H1 (cell line): ENCODE results near the gene GMCL2. TPM values are rescaled to one million over a fixed set of nuclear protein-coding genes. Genes with fewer than 3 reads are reported as not detected.

ENCODE experiments used
- CTCF ChIA-PET: fragments of 300-600 bp; sonication (Branson Sonifier 250); formaldehyde crosslinking; loops from one replicate; lab custom pipeline; 2021; ENCODE audit not compliant: partially characterized antibody; lab: Charles Lee
- POLR2A ChIA-PET: fragments of 300-600 bp; sonication (Branson Sonifier 250); formaldehyde crosslinking; loops from one replicate; lab custom pipeline; 2021; ENCODE audit warnings: inconsistent platforms; ENCODE audit not compliant: partially characterized antibody; lab: Charles Lee
- DNase-seq, 2 experiments: peaks; one replicate each; pipeline versions ENCODE4 v3.0.0 to v3.0.0-alpha.2; 2010 to 2022; ENCODE audit warnings: low spot score in 2 of 2, low read depth in 1 of 2, mixed read lengths in 1 of 2
- FAIRE-seq: peaks from 2 replicates; lab custom pipeline; 2011; peaks lifted over from hg19 to GRCh38; lab: Jason Lieb, UNC
- H2AFZ ChIP-seq: 2 replicates; pipeline ENCODE4 v1.8.1; 2012; ENCODE audit warnings: low read length, inconsistent platforms
- H2AK5ac ChIP-seq: 2 replicates; pipeline ENCODE4 v1.6.1; 2013; ENCODE audit warnings: low read depth, low read length
- H2BK120ac ChIP-seq: replicated peaks from 2 replicates; pipeline ENCODE3; 2013; ENCODE audit warnings: low read depth, low read length, inconsistent platforms
- H2BK12ac ChIP-seq: 2 replicates; pipeline ENCODE4 v1.6.1; 2013; ENCODE audit warnings: low read depth, low read length
- H2BK15ac ChIP-seq: 2 replicates; pipeline ENCODE4 v1.6.1; 2013; ENCODE audit warnings: low read length
- H2BK20ac ChIP-seq: 2 replicates; pipeline ENCODE4 v1.6.1; 2013; ENCODE audit warnings: low read length
- H2BK5ac ChIP-seq: 2 replicates; pipeline ENCODE4 v1.6.1; 2013; ENCODE audit warnings: low read depth, low read length
- H3K14ac ChIP-seq: 2 replicates; pipeline ENCODE4 v1.6.1; 2013; ENCODE audit warnings: inconsistent platforms; ENCODE audit not compliant: insufficient read length
- H3K18ac ChIP-seq: 2 replicates; pipeline ENCODE4 v1.6.1; 2013; ENCODE audit warnings: low read length; ENCODE audit errors: extremely low read depth
- H3K23ac ChIP-seq: 2 replicates; pipeline ENCODE4 v1.6.1; 2013; ENCODE audit warnings: inconsistent platforms; ENCODE audit not compliant: insufficient read length
- H3K23me2 ChIP-seq: 2 replicates; pipeline ENCODE4 v1.6.1; 2013; ENCODE audit warnings: low read depth, low read length
- H3K27ac ChIP-seq: 2 replicates; pipeline ENCODE4 v1.6.1; 2011; ENCODE audit warnings: low read depth, low read length, inconsistent platforms
- H3K27me3 ChIP-seq, 4 experiments: replicated peaks in 1 of 4; 1 replicate in 1 of 4; 2 replicates in 3 of 4; pipeline versions ENCODE4 v1.6.1 to v1.8.1; 2011 to 2013; ENCODE audit warnings: low read length in 3 of 4, mild to moderate bottlenecking in 3 of 4, inconsistent platforms in 2 of 4, mixed read lengths in 2 of 4, moderate library complexity in 1 of 4; ENCODE audit not compliant: control insufficient read depth in 3 of 4, insufficient read depth in 3 of 4; ENCODE audit errors: extremely low read depth in 1 of 4
- H3K36me3 ChIP-seq, 4 experiments: 2 replicates each; pipeline versions ENCODE4 v1.6.1 to v1.8.1; 2011 to 2013; ENCODE audit warnings: mild to moderate bottlenecking in 4 of 4, low read length in 3 of 4, moderate library complexity in 2 of 4, control low read depth in 1 of 4, inconsistent platforms in 1 of 4; ENCODE audit not compliant: insufficient read depth in 4 of 4, control insufficient read depth in 2 of 4
- H3K4ac ChIP-seq: replicated peaks from 2 replicates; pipeline ENCODE3; 2013; ENCODE audit warnings: low read length, low read depth, mixed read lengths, inconsistent platforms; ENCODE audit not compliant: insufficient read length
- H3K4me1 ChIP-seq, 4 experiments: replicated peaks in 1 of 4; 1 replicate in 1 of 4; 2 replicates in 3 of 4; pipeline versions ENCODE4 v1.6.1 to v1.8.1; 2011 to 2013; ENCODE audit warnings: low read length in 3 of 4, inconsistent platforms in 2 of 4, mixed read lengths in 1 of 4; ENCODE audit not compliant: insufficient read depth in 4 of 4, control insufficient read depth in 3 of 4
- H3K4me2 ChIP-seq, 2 experiments: 2 replicates each; pipeline versions ENCODE4 v1.6.1 to v1.8.1; 2011 to 2013; ENCODE audit warnings: low read depth in 2 of 2, low read length in 2 of 2, control low read depth in 1 of 2, inconsistent platforms in 1 of 2, mild to moderate bottlenecking in 1 of 2; ENCODE audit not compliant: insufficient read depth in 1 of 2
- H3K4me3 ChIP-seq, 4 experiments: fragments of 200-600, 300-600 bp in 1 of 4; sonication (generic), shearing (Covaris generic), sonication (Bioruptor Twin) in 1 of 4; 2 replicates each; pipeline versions ENCODE4 v1.5.1 to v1.8.1; 2011 to 2016; ENCODE audit warnings: low read length in 4 of 4, low read depth in 3 of 4, control low read depth in 2 of 4, inconsistent platforms in 2 of 4, mild to moderate bottlenecking in 2 of 4, mixed read lengths in 1 of 4, moderate library complexity in 1 of 4; ENCODE audit not compliant: insufficient read depth in 2 of 4; ENCODE audit errors: extremely low read depth in 1 of 4
- H3K56ac ChIP-seq: replicated peaks from 2 replicates; pipeline ENCODE3; 2013; ENCODE audit warnings: low read depth, mild to moderate bottlenecking, mixed read lengths, low read length, inconsistent platforms; ENCODE audit not compliant: insufficient read length
- H3K79me1 ChIP-seq: 2 replicates; pipeline ENCODE4 v1.6.1; 2013; ENCODE audit warnings: low read depth, low read length, control low read depth
- H3K79me2 ChIP-seq, 2 experiments: 2 replicates each; pipeline versions ENCODE4 v1.6.1 to v1.8.1; 2012 to 2013; ENCODE audit warnings: low read length in 2 of 2, mild to moderate bottlenecking in 2 of 2, inconsistent platforms in 1 of 2; ENCODE audit not compliant: insufficient read depth in 2 of 2, control insufficient read depth in 1 of 2
- H3K9ac ChIP-seq, 4 experiments: replicated peaks in 1 of 4; 1 replicate in 1 of 4; 2 replicates in 3 of 4; pipeline versions ENCODE4 v1.6.1 to v1.8.1; 2011 to 2013; ENCODE audit warnings: low read depth in 3 of 4, low read length in 3 of 4, control low read depth in 2 of 4, mild to moderate bottlenecking in 2 of 4, moderate library complexity in 2 of 4, inconsistent platforms in 1 of 4; ENCODE audit errors: extremely low read depth in 1 of 4
- H3K9me3 ChIP-seq, 2 experiments: 2 replicates each; pipeline versions ENCODE4 v1.6.1 to v1.8.1; 2012 to 2013; ENCODE audit warnings: mild to moderate bottlenecking in 2 of 2, moderate library complexity in 2 of 2, control low read depth in 1 of 2, inconsistent platforms in 1 of 2, low read depth in 1 of 2, low read length in 1 of 2, mixed read lengths in 1 of 2; ENCODE audit not compliant: insufficient read depth in 2 of 2
- H4K20me1 ChIP-seq, 2 experiments: replicated peaks in 1 of 2; 2 replicates each; pipeline versions ENCODE3 to v1.8.1; 2011 to 2013; ENCODE audit warnings: inconsistent platforms in 2 of 2, low read length in 2 of 2, mild to moderate bottlenecking in 1 of 2; ENCODE audit not compliant: insufficient read depth in 2 of 2, control insufficient read depth in 1 of 2
- H4K5ac ChIP-seq: 2 replicates; pipeline ENCODE4 v1.6.1; 2013; ENCODE audit warnings: low read length, low read depth, mixed read lengths, inconsistent platforms; ENCODE audit not compliant: insufficient read length
- H4K8ac ChIP-seq: 2 replicates; pipeline ENCODE4 v1.8.0; 2013; ENCODE audit warnings: mild to moderate bottlenecking, moderate library complexity, low read length, inconsistent platforms; ENCODE audit not compliant: insufficient read depth; ENCODE audit errors: extremely low read depth
- H4K91ac ChIP-seq: replicated peaks from 2 replicates; pipeline ENCODE3; 2013; ENCODE audit warnings: low read length, mixed read lengths, inconsistent platforms; ENCODE audit not compliant: insufficient read length
- ATF3 ChIP-seq: IDR thresholded peaks from 2 replicates; pipeline ENCODE4 v1.6.1; 2011; ENCODE audit warnings: low read depth, mild to moderate bottlenecking, low read length; ENCODE audit not compliant: insufficient read depth
- CBX5 ChIP-seq: fragments of 300-800, 300-1000 bp; sonication (generic); IDR thresholded peaks from 2 replicates; pipeline ENCODE4 v1.7.1; 2016; ENCODE audit warnings: antibody characterized with exemption, low read length, low read depth
- HDAC2 ChIP-seq, 2 experiments: fragments of 300-600 bp in 1 of 2; sonication (generic) in 1 of 2; IDR thresholded peaks; 2 replicates each; pipeline ENCODE4 v1.6.1; 2011 to 2012; ENCODE audit warnings: low read depth in 2 of 2, low read length in 2 of 2, mild to moderate bottlenecking in 2 of 2, moderate library complexity in 2 of 2, borderline replicate concordance in 1 of 2, inconsistent platforms in 1 of 2
- HDAC6 ChIP-seq: IDR thresholded peaks from one replicate; pipeline ENCODE4 v1.7.1; 2012; ENCODE audit warnings: low read depth, mild to moderate bottlenecking, inconsistent platforms, low read length, moderate library complexity
- KDM1A ChIP-seq: fragments of 200-600, 300-600 bp; sonication (generic); IDR thresholded peaks from 2 replicates; pipeline ENCODE4 v1.7.1; 2016; ENCODE audit warnings: mild to moderate bottlenecking, low read length, borderline replicate concordance
- POLR2A ChIP-seq, 2 experiments: IDR thresholded peaks; 1 replicate in 1 of 2; 2 replicates in 1 of 2; pipeline ENCODE4 v1.6.1; 2011; ENCODE audit warnings: low read depth in 2 of 2, low read length in 2 of 2, mild to moderate bottlenecking in 2 of 2; ENCODE audit errors: control extremely low read depth in 1 of 2
- RXRA ChIP-seq: IDR thresholded peaks from 2 replicates; pipeline ENCODE4 v1.6.1; 2011; ENCODE audit warnings: low read depth, mild to moderate bottlenecking, low read length, moderate library complexity; ENCODE audit not compliant: insufficient read depth
- SIN3A ChIP-seq, 2 experiments: IDR thresholded peaks in 1 of 2; conservative IDR thresholded peaks in 1 of 2; 2 replicates each; pipeline ENCODE4 v1.6.1; 2011 to 2012; ENCODE audit warnings: low read length in 2 of 2, improper control_type of control experiment in 1 of 2, low read depth in 1 of 2, mild to moderate bottlenecking in 1 of 2
- SIRT6 ChIP-seq: IDR thresholded peaks from one replicate; pipeline ENCODE4 v1.7.1; 2012; ENCODE audit warnings: low read length, inconsistent platforms
- SP4 ChIP-seq: IDR thresholded peaks from 2 replicates; pipeline ENCODE4 v1.6.1; 2012; ENCODE audit warnings: low read length, inconsistent platforms
- TAF7 ChIP-seq: optimal IDR thresholded peaks from 2 replicates; pipeline ENCODE3; 2011; ENCODE audit warnings: low read depth, mild to moderate bottlenecking, inconsistent platforms, low read length, moderate library complexity, borderline replicate concordance
- WGBS, 2 experiments: shearing (Covaris generic) in 1 of 2; methylation state at CpG; one replicate each; pipeline versions ENCODE4 v1.1.6 to v1.1.7; 2013 to 2015; ENCODE audit warnings: low lambda C conversion rate in 2 of 2, mixed read lengths in 2 of 2, inconsistent platforms in 1 of 2, low coverage in 1 of 2, missing lambda C conversion rate in 1 of 2; ENCODE audit not compliant: insufficient replicate concordance in 2 of 2, insufficient coverage in 1 of 2, insufficient read length in 1 of 2; ENCODE audit errors: extremely low coverage in 1 of 2, missing lambda C conversion rate in 1 of 2; 5-methylcytosine and 5-hydroxymethylcytosine counted together
- polyA plus RNA-seq, 7 experiments: library from polyadenylated mRNA; depleted of rRNA in 3 of 7; stranded (reverse) in 5 of 7; unstranded in 2 of 7; fragments of >200 nt in 5 of 7; fragments of 200-250 nt in 2 of 7; gene quantifications; 1 replicate in 5 of 7; 2 replicates in 1 of 7; 4 replicates in 1 of 7; pipeline versions ENCODE4 v1.2.1 to v1.2.3, GENCODE V29; 2011 to 2013; ENCODE audit warnings: missing spikeins in 2 of 7, mixed read lengths in 2 of 7
- total RNA-seq: library from RNA; stranded (reverse); fragmentation: NEBNext Ultra II Directional; extraction: Animal tissue kit (Norgen Biotek cat#: 25700); gene quantifications from 2 replicates; pipeline ENCODE4 v1.2.1, GENCODE V29; 2021
- TF ChIP-seq, protein P1 (sequence below): IDR thresholded peaks from 2 replicates; pipeline ENCODE4 v1.6.1; 2012; ENCODE audit warnings: inconsistent platforms

Gene GMCL2
- total and polyA plus RNA-seq, 2 of the 8 experiments (the other 6 are each of a cell fraction or from before 2014, with no cell fraction given): 0.13 TPM; not detected in 1

DNA sequence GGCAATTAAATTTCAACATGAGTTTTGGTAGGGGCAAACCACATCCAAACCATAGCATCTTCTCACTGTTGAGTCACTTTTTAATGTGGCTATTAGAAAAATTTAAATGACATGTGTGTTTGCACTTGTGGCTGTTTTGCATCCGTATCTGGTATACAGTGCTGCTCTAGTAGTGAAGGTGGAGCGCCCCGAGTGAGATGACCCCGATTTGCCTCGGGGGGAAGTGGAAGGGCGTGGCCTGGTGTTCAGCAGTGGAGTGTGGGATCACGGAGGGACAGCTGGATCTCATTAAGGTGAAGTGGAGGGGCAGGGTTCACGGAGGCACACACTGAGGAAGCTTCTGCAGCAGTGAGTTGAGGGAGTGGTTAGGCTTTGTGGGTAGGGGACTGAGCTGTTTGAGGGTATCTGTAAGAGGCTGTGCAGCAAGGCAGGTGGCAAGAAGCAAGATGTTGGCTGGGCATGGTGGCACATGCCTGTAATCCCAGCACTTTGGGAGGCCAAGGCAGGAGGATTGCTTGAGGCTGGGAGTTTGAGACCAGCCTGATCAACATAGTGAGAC, 6.2 kb upstream of the GMCL2 start:
- Histone ChIP-seq H3K79me1 (no peaks in the 10 kb centered on the region), H3K56ac (no peak overlapping the region), H3K4ac (no peak overlapping the region), H3K23ac (no peak overlapping the region), H3K4me2 (no peak overlapping the region), H3K9me3 (peaks cover 0 to 8% of the 10 kb centered on the region in 2 experiments; a peak in 2 of 4 replicates), H2AK5ac (0 out of 2 replicates have a peak overlapping the region, but pooled peaks have one; percentile 65), H4K91ac (no peak overlapping the region), H3K9ac (no peak overlapping the region), H3K4me1 (peaks cover 0 to 10% (median 3%) of the 10 kb centered on the region in 4 experiments; a peak in 3 of 7 replicates), H2BK20ac (0 out of 2 replicates have a peak overlapping the region, but pooled peaks have one; percentile 27), H3K79me2 (no peaks in the 10 kb centered on the region), H2BK15ac (no peak overlapping the region), H2AFZ (no peak overlapping the region), H4K5ac (no peak overlapping the region), H2BK5ac (no peak overlapping the region), H2BK12ac (no peak overlapping the region), H4K8ac (no peak overlapping the region), H3K4me3 (no peak overlapping the region), H3K27me3 (no peaks in the 10 kb centered on the region; a peak in 1 of 7 replicates), H3K36me3 (no peaks in the 10 kb centered on the region), H3K23me2 (no peaks in the 10 kb centered on the region), H3K14ac (no peak overlapping the region), H2BK120ac (no peak overlapping the region), H4K20me1 (no peaks in the 10 kb centered on the region), H3K27ac (no peak overlapping the region), H3K18ac (no peak overlapping the region; the same call in 1 of the 2 replicates)
- CTCF ChIA-PET: interaction anchor here (1.6 kb wide), 2 partner anchors 9 kb away, joined by 3 read pairs; no protein-coding TSS in a partner anchor
- DNase-seq: no peak
- no peak for FAIRE-seq
- WGBS, 2 experiments: 92% methylated on average over 8 of the region's 8 CpGs; no CpG with 5 or more reads in 1 of the 2 experiments
- POLR2A ChIA-PET: interaction anchor here (31.3 to 38.5 kb wide), 2 partner anchors 9 to 10 kb away, joined by 985 read pairs; partner anchors contain the start of genes GMCL2 and HNRNPAB
- TF ChIP-seq HDAC2 (IDR thresholded peaks at IDR 0.05; ENCODE audit: borderline replicate concordance in 1 of 2, low read depth in 2 of 2, low read length in 2 of 2) (no peak), CBX5 (no peak), ATF3 (no peak), KDM1A (no peak), POLR2A (IDR thresholded peaks at IDR 0.05; ENCODE audit: control extremely low read depth in 1 of 2, low read depth in 2 of 2, low read length in 2 of 2) (no peak), TAF7 (no peak), HDAC6 (no peak), SP4 (no peak), RXRA (no peak), SIN3A (conservative IDR thresholded peaks at IDR 0.05 in 1 of 2, IDR thresholded peaks at IDR 0.05 in 1 of 2; ENCODE audit: low read depth in 1 of 2, low read length in 2 of 2) (no peak), SIRT6 (no peak)
- TF ChIP-seq, protein P1, sequence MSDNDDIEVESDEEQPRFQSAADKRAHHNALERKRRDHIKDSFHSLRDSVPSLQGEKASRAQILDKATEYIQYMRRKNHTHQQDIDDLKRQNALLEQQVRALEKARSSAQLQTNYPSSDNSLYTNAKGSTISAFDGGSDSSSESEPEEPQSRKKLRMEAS: no peak
